ENCODE data around the gene UBAP2.

Gene UBAP2

DNA sequence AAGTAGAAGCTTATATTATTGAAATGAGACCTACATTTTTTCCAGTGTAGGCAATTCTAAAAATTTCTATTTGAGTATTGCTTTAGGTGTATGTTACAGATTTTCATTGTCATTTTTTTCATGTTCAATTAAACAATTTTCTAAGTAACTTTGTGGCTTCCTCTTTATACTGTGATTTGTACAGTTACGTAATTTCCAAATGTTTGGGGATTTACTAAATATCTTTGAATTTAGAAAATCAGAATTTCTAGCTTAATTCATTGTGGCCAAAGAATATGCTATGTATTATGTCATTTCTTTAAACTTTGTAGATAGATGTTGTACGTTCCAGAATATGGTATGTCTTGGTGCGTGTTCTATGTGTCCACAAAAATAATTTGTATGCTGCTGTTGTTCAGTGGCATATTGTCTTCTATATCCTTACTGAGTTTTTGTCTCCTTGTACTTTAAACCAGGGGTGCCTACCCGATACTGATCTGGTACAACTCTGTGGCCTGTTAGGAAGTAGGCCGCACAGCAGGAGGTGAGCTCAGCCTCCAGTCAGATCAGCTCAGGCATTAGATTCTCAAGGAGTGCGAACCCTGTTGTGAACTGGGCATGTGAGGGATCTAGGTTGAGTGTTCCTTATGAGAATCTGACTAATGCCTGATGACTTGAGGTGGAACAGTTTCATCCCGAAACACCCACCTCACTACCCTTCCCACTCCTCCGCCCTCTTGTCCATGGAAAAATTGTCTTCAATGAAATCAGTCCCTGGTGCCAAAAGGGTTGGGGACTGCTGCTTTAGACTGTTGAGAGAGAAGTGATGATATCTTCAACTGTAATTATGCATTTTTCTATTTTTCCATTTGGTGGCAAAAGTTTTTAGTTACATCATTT, 168.2 kb downstream of the UBAP2 start:
- Histone ChIP-seq H3K27ac (ENCODE audit: poor library complexity, severe bottlenecking) (no peak overlapping the region), H3K27me3 (ENCODE audit: insufficient read depth, poor library complexity, severe bottlenecking) (no peaks in the 10 kb centered on the region), H3K4me1 (ENCODE audit: insufficient read depth, poor library complexity, severe bottlenecking) (peaks cover 23% of the 10 kb centered on the region), H3K9me3 (ENCODE audit: severe bottlenecking) (no peaks in the 10 kb centered on the region), H3K4me3 (ENCODE audit: severe bottlenecking) (no peak overlapping the region), H3K36me3 (ENCODE audit: low read depth) (peaks cover 6% of the 10 kb centered on the region; the same call in 1 of the 2 replicates)
- TF ChIP-seq, protein P1, sequence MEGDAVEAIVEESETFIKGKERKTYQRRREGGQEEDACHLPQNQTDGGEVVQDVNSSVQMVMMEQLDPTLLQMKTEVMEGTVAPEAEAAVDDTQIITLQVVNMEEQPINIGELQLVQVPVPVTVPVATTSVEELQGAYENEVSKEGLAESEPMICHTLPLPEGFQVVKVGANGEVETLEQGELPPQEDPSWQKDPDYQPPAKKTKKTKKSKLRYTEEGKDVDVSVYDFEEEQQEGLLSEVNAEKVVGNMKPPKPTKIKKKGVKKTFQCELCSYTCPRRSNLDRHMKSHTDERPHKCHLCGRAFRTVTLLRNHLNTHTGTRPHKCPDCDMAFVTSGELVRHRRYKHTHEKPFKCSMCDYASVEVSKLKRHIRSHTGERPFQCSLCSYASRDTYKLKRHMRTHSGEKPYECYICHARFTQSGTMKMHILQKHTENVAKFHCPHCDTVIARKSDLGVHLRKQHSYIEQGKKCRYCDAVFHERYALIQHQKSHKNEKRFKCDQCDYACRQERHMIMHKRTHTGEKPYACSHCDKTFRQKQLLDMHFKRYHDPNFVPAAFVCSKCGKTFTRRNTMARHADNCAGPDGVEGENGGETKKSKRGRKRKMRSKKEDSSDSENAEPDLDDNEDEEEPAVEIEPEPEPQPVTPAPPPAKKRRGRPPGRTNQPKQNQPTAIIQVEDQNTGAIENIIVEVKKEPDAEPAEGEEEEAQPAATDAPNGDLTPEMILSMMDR (IDR thresholded peaks at IDR 0.05; ENCODE audit: poor library complexity, severe bottlenecking): no peak
- no peak for ATAC-seq (ENCODE audit: low read depth)
- no peak for DNase-seq (ENCODE audit: low spot score)

DNA sequence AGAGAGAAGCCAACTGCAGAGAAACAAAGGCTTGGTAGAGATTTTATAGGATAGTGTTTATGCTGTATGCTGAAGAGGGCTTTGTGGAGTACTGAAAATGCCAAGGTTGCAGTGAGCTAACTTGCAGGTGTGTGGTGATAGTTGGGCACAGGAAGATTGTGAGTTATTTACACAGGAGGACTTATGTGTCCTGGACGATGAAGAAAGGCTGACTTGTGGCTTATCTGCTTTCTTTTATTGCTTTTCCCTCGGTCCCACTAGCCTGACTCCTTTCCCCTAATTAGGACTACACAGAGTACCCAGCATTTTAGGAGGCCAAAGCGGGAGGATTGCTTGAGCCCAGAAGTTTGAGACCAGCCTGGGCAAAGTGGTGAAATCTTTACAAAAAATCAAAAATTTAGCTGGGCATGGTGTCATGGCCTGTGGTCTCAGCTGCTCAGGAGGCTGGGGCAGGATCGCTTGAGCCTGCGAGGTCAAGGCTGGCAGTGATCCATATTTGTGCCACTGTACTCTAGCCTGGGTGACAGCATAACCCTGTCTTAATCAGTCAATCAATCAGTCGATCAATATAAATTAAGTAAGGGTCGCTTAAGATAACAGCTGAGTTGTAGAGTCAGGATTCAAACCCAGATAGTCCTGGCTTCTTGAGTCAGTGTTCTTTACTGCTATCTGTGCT, 169.9 kb downstream of the UBAP2 start:
- DNase-seq (ENCODE audit: low spot score) (no peak), ATAC-seq (ENCODE audit: low read depth) (no peak)
- peaks cover 8% of the 10 kb centered on the region; the same call in 1 of the 2 replicates for H3K36me3 ChIP-seq (ENCODE audit: low read depth)
- H3K27ac ChIP-seq (ENCODE audit: poor library complexity, severe bottlenecking): no peak overlapping the region
- peaks cover 20% of the 10 kb centered on the region for H3K4me1 ChIP-seq (ENCODE audit: insufficient read depth, poor library complexity, severe bottlenecking)
- no peak overlapping the region for H3K4me3 ChIP-seq (ENCODE audit: severe bottlenecking)
- no peaks in the 10 kb centered on the region for H3K27me3 ChIP-seq (ENCODE audit: insufficient read depth, poor library complexity, severe bottlenecking)
- H3K9me3 ChIP-seq (ENCODE audit: severe bottlenecking): no peaks in the 10 kb centered on the region
- TF ChIP-seq, protein P1 (IDR thresholded peaks at IDR 0.05; ENCODE audit: poor library complexity, severe bottlenecking): no peak

DNA sequence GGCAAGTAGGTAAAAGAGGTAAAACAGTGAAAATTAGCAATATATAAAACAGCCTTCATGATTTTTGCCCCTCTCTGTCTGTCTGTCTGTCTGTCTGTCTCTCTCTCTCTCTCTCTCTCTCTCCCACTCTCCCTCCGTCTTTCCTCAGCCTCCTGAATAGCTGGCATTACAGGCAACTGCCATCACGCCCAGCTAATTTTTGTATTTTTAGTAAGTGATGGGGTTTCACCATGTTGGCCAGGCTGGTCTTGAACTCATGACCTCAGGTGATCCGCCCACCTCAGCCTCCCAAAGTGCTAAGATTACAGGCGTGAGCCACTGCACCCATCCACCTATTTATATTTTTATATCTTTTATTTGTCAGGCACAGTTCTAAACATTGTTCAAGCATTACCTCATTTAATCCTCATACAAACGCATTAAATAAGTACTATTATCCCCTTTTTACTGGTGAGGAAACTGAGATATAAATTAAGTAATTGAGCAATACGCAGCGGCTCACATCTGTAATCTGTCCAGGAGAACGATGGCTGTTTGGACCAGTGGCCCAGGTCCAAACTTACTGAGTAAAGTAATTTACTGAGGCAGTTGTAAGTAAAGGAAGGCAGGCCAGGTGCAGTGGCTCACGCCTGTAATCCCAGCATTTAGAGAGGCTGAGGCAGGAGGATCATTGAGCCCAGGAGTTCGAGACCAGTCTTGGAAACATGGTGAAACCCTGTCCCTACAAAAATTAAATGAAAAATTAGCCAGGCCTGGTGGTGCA, 170.8 kb downstream of the UBAP2 start:
- ATAC-seq (ENCODE audit: low read depth) (no peak), DNase-seq (ENCODE audit: low spot score) (no peak)
- H3K27me3 ChIP-seq (ENCODE audit: insufficient read depth, poor library complexity, severe bottlenecking): no peaks in the 10 kb centered on the region
- no peaks in the 10 kb centered on the region for H3K9me3 ChIP-seq (ENCODE audit: severe bottlenecking)
- H3K4me1 ChIP-seq (ENCODE audit: insufficient read depth, poor library complexity, severe bottlenecking): peaks cover 20% of the 10 kb centered on the region
- H3K36me3 ChIP-seq (ENCODE audit: low read depth): peaks cover 8% of the 10 kb centered on the region; the same call in 1 of the 2 replicates
- no peak overlapping the region for H3K27ac ChIP-seq (ENCODE audit: poor library complexity, severe bottlenecking)
- TF ChIP-seq, protein P1 (IDR thresholded peaks at IDR 0.05; ENCODE audit: poor library complexity, severe bottlenecking): no peak
- H3K4me3 ChIP-seq (ENCODE audit: severe bottlenecking): no peak overlapping the region

Data from RWPE2 (cell line).